Activated effector memory CD4-positive, alpha-beta T cell treated with Interleukin-2 at 50 U/mL for 16 hours (primary cell): ENCODE results near the gene CD5L.

Source experiments
- DNase-seq: peaks from one replicate; pipeline ENCODE4 v3.0.0-alpha.2; 2020

The CD5L gene

DNA sequence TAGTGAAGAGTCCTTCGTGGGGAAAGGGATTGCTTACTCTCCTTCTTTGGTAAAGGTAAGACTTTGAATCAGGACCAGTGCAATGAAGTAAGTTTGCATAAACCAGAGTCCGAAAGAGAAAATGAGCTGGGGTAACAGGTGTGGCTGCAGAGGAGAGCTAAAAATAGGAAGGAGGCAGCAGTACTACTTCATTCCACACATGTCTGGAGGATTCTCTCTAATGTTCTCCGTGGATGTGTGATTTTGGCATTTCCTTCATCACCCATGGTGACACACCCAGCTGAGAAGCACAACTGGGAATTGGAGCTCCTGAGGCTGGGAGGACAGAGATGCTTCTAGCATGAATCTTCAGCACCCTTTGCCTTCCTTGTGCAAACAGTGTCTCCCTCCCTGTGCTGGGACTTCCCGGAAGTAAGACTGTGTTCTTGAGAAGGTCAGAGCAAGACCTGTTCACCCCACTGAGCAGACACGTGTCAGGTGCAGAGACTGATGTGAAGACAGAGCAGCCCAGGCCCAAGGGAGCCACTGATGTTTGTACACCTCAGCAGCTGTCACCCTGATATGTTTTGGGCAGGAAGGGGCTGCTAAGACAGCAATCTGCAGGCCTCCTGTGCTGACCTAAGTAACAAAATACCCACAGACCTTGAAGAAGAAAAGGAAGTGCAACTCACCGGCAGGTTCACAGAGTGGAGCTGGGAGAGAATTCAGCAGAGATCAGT lies 35.0 kb downstream of the CD5L start:
- DNase-seq, result no peak

DNA sequence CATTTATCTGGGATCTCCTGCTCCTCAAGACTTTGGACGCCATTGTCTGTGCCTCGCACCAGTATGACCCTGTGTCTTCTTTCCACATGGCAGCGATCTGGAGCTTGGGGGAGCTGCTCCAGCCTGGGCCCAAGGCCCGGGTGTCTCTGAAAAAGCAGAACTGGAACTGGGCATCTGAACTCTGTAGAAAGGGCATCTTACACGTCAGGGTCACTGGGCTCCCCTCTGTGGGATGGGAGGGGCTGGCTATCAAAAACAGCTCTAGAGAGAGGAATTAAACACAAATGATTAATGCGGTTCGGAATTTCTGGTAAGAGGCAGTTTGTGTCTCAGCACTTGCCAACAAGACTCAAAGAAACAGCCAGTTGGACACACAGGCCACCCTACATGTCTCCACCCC lies 37.8 kb downstream of the CD5L start:
- no peak for DNase-seq

DNA sequence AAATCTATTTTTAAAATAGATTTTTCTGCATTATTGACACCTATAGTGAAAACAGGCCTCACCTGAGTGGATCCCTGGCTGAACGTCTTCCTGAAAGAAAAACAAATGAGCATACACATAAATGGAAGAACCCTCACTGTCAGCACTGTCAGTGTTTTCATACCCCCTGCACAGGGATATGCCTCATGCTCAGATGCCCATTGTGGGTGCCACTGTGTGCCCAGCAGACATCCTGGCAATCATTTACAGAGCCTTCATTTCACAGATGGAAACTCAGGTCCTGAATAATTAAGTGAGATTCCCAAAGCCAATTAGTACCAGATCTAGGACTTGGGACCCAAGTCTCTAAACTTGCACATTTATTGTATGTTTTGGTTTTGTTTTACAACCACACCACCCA lies 41.6 kb downstream of the CD5L start:
- DNase-seq, result no peak

DNA sequence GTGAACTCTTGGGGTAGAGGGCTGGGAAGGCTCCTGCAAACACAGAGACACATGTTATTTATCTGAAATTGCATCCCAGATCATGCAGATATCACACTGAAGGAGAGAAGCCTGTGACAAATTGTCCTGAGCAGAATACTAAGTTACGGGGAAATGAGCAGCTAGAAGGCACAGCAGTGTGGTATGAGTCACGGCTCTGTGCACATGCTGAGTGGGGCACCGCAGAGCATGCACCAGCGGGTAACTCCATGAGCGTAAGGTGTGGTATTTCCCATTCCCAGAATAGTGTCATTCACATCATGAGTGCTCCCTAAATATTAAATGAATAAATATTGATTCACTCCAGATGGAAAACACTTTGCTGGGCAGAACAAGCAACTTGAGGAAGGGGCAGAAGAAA lies 43.4 kb downstream of the CD5L start:
- DNase-seq, result no peak

DNA sequence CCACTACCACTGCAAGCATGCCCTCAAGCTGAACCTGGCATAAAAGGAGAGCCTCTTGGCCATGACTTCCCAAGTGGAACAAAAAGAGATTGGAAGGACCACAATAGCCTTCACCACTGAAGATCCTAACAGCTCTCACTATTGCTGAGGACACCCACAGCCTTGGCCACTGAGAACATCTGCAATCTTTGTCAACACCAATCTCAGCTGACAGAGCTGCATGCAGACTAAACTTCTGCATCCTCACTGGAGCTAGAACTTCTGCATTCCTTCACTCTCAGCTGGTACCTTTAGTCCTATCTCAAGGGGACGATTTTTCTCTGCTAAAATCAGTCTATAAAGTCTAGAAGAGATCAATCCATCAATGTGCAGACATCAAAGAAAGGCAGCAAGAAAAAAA lies 56.4 kb downstream of the CD5L start:
- DNase-seq, result no peak

DNA sequence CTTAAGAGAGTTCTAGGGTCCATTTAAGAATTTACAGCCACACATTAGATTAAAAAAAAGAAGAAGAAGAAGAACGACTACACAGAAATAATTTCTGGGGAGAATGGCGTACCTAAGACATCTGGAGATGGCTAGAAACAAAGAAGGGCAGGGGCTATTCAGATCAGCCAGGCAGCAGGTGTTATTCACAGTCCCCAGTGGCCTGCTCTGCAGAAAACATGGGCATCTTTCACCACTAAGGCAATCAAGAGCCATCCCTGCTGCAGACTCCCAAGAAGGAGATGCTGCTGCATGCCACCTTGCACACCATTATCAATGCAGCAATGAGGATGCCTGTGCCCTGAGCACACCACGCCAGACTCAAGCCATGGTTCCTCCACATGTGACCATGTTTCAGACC lies 56.8 kb downstream of the CD5L start:
- no peak for DNase-seq

DNA sequence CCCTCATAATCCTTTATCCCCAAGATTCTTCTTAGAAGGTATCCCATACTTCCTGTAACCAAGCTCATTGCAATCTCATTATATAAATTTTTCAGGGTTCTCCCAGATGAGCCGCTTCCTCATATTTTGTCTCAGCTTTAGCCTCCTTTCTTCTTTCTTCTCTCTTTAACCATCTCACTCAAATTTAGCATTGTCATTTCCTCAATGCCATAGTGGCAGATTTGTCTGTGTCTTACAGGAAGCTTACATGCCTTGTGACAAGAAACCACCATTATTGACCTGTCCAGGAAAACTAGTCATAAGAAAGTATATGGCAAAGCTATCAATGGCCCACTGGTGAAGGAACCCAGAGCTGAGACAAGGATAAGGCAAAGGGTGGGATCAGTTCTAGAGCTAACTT lies 58.7 kb downstream of the CD5L start:
- DNase-seq, result no peak

DNA sequence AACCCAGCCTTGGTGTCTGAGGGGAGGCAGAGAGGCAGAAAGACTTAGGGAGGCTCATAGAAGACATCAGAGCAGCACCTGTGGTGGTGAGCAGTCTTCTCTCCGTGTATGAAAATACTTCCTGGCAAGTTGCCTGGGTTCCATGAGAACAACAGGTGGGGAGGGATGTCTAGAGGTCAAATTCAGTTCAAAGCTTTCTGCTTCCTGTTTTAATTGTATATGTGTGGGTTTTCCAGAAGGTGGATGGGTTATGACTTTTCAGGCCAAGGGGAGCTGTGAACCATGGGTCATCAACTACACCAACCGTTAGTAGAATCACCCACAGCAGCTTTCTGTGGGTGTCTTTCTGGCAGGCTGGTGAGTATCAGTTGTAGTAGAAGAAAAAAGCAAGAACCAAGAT lies 60.6 kb downstream of the CD5L start:
- no peak for DNase-seq
